GM04504 (cell line): ENCODE measurements around the gene DMWD.

ENCODE experiments used
- DNase-seq: peaks from one replicate; pipeline ENCODE4 v3.0.0-alpha.2; 2012; ENCODE audit warnings: low read depth

Gene DMWD

DNA sequence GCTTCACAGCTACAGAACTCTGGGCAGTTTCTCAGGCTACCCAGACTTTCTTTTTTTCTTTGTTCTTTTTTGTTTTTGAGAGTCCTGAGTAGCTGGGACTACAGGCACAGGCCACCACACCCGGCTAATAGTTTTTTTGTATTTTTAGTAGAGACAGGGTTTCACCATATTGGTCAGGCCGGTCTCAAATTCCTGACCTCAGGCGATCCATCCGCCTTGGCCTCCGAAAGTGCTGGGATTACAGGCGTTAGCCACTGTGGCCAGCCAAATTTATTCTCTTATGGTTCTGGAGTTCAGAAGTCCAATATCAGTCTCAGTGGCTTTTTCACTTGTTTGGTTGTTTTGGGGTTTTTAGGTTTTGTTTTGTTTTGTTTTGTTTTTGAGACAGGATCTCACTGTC is 47.0 kb downstream of the DMWD start:
- no peak for DNase-seq

DNA sequence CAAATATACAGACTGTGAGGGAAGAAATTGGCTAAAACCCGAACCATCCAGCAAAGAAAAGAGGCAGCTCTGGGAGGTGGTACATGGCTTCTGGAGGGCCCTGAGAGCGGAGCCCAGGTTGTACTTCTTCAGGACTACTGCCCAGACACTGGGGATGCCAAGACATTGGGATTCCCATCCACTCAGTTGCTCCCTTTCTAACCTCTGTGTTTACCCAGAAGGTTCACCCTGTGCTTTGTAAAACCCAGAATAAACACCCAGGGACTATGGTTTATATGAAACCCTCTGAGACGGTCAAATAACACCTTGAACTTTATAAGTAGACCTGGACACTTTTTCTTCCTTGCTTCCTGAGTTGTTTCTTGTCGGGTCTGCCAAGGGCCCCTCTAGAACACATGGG is 49.7 kb downstream of the DMWD start:
- DNase-seq = no peak

DNA sequence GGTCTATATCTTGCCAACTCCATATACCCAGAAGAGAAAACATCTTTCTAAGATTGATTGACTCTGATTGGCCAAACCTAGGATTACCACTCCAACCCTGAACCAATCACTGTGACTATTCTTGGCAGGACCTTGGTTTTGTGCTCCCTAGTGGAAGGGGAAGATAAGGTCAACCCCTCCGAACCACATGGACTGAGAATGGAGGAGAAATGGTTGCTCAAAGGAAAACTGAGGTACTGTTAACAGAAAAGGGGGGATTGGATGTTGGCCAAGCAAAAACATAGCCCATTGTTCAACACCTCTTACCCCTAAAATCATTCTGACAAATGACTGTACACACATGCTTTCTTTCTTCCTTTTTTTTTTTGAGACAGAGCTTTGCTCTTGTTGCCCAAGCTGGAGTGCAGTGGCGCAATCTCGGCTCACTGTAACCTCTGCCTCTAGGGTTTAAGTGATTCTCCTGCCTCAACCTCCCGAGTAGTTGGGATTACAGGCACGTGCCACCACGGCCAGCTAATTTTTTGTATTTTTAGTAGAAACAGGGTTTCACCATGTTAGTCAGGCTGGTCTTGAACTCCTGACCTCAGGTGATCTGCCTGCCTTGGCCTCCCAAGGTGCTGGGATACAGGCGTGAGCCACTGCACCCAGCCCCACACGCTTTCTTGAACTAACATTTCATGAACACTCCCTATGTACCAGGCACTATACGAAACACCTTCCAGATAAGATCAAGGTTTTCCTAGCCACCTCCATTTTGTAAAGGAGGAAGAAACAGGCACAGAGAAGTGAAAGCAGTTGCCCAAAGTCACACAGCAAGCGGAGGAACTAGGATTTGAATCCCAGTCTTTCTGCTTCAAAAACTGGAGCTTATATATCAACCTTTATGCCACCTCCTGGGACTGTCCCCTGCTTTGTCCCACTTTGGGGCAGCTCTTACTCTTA is 52.9 kb downstream of the DMWD start:
- no peak for DNase-seq

DNA sequence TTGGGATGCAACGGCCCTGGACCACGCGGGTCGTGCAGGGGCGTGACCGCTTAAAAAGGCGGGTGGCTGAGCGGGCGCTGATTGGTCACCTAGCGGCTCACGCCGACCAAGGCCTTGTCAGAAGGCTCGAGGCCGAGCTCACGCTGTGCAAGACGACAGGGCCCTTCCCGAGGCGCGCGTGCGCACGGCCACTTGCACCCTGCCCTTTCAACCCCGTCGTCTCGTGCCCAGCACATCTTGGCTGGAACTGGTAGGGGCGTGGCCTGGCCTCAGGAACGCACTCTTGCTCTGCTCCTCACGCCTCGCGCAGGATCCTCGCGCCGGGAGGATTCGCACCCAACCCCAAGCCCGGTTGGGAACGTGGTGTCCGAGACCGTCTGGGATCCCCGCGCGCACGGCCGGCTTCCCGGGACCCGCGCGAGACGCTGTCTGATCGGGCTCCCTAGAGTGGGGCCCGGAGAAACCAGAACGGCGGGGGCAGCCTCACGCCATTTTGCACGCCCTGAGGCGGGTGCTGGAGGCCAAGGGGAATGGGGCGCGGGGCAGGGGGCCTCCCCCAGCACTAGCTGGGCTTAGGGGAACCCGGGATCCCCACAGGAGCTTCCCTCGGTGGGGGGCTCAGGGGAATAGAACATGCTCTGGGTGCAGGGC is 59.4 kb downstream of the DMWD start, which contains the start of gene MEIOSIN:
Gene MEIOSIN (plus strand): TSS at position 280 of the 651 bp plus-strand sequence. CDS start 1,938 bp downstream, outside the sequence.
- DNase-seq = no peak
